Forelimb muscle (tissue), 1 donor: Measurements from ENCODE around the gene LRP5. TPM values are rescaled to one million over a fixed set of nuclear protein-coding genes. Genes with fewer than 3 reads are reported as not detected.
"Not testable (repeated sequence)": the region's sequence is repeated elsewhere in the genome, so short reads cannot be mapped to it uniquely, and the experiment has no call there.

Experiments used
- DNase-seq: peaks from one replicate; pipeline ENCODE4 v3.0.0-alpha.2; 2013; ENCODE audit warnings: low read depth
- polyA plus RNA-seq: library from polyadenylated mRNA; unstranded; fragments of 120-200 nt; gene quantifications from one replicate; pipeline ENCODE4 v1.2.1, GENCODE V29; 2013; ENCODE audit not compliant: insufficient read length

The LRP5 gene
- polyA plus RNA-seq, 1 donor = 51.4 TPM

GRCh38 chr11:68329536-68329935, 17.1 kb downstream of the LRP5 start:
- no peak for DNase-seq

- no peak for DNase-seq
These were observed 17.7 kb downstream of the LRP5 start for GRCh38 chr11:68329978-68330699.

GRCh38 chr11:68330700-68331337, 18.4 kb downstream of the LRP5 start:
- no peak for DNase-seq

- DNase-seq = no peak
These were observed 19.1 kb downstream of the LRP5 start for GRCh38 chr11:68331338-68331947.

- no peak for DNase-seq
These were observed 19.8 kb downstream of the LRP5 start for GRCh38 chr11:68332186-68332585.

GRCh38 chr11:68333173-68333572, 20.8 kb downstream of the LRP5 start:
- DNase-seq = no peak

GRCh38 chr11:68334923-68335322, 22.5 kb downstream of the LRP5 start:
- DNase-seq = no peak

- no peak for DNase-seq
These were observed 23.3 kb downstream of the LRP5 start for GRCh38 chr11:68335683-68336082.

- no peak for DNase-seq
These were observed 24.3 kb downstream of the LRP5 start for GRCh38 chr11:68336716-68337115.

- DNase-seq = no peak
These were observed 25.0 kb downstream of the LRP5 start for GRCh38 chr11:68337399-68337835.

GRCh38 chr11:68338051-68338780, 25.8 kb downstream of the LRP5 start:
- DNase-seq = no peak

GRCh38 chr11:68340003-68340767, 27.8 kb downstream of the LRP5 start:
- no peak for DNase-seq

- no peak for DNase-seq
These were observed 28.6 kb downstream of the LRP5 start for GRCh38 chr11:68340784-68341556.

GRCh38 chr11:68341557-68342458, 29.4 kb downstream of the LRP5 start:
- no peak for DNase-seq

- DNase-seq = no peak
These were observed 30.2 kb downstream of the LRP5 start for GRCh38 chr11:68342459-68343158.

GRCh38 chr11:68343761-68344256, 31.4 kb downstream of the LRP5 start:
- DNase-seq = no peak

GRCh38 chr11:68344821-68345220, 32.4 kb downstream of the LRP5 start:
- not testable (repeated sequence) for DNase-seq

GRCh38 chr11:68345776-68346461, 33.5 kb downstream of the LRP5 start:
- no peak for DNase-seq
